Rectal smooth muscle tissue (tissue), 1 donor: Measurements from ENCODE around the gene LDHB.
A peak's percentile ranks its signal among the peaks of the same experiment; 100 is the strongest.

Experiments
- H3K27ac ChIP-seq: one replicate; pipeline ENCODE4 v1.7.0; 2013; ENCODE audit warnings: low read depth, low read length, inconsistent platforms
- H3K27me3 ChIP-seq: one replicate; pipeline ENCODE4 v1.7.0; 2013; ENCODE audit warnings: low read length; ENCODE audit not compliant: control insufficient read depth, insufficient read depth
- H3K36me3 ChIP-seq: one replicate; pipeline ENCODE4 v1.7.0; 2013; ENCODE audit warnings: low read length; ENCODE audit not compliant: control insufficient read depth, insufficient read depth
- H3K4me1 ChIP-seq: one replicate; pipeline ENCODE4 v1.7.0; 2013; ENCODE audit warnings: low read length; ENCODE audit not compliant: control insufficient read depth, insufficient read depth
- H3K4me3 ChIP-seq: one replicate; pipeline ENCODE4 v1.7.0; 2013; ENCODE audit warnings: low read length
- H3K9ac ChIP-seq: one replicate; pipeline ENCODE4 v1.7.0; 2013; ENCODE audit warnings: low read length

LDHB gene

DNA sequence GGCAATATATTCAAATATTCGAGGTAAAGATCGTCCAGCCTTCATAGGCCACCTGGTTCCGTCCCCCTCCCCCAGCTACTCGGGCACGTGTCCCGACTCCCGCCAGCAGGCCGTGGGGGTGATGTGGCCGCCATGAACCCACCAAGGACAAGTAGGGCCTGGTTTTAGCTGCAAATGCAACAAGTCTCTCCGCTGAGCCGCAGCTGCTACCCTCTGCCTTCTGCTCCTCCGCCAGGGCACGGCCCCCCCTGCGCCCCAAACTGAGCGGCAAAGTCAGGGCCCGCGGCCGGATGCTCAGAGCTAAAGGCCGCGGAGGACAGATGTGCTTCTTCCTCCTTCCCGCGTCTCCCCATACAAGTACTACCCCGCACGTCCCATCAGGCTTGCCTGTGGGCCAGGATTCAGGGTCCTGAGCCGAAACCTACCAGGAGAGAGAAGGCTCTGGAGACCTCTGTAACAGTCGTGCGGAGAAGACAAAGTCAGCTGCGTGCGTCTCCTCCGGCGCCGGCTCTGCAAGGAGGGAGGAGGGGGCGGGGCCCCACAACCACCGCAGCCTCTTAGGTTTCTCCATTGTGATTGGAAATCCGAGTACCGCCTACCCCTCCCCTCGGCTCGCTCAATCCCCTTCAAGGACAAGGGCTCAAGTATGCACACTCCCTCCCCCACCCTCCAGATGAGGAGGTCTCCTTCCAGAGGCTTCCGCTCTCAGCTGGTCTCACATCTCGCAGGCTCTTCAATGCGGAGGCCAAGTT lies at the start of gene LDHB:
Gene LDHB (minus strand): TSS at position 517 of the 752 bp plus-strand sequence. CDS start 3,171 bp downstream, outside the sequence.
- Histone ChIP-seq H3K9ac (peak within 1 kb of the TSS; percentile 43), H3K4me1 (peaks cover 6% of the 10 kb centered on the region), H3K4me3 (peak within 1 kb of the TSS; percentile 76), H3K36me3 (peaks cover 6% of the 10 kb centered on the region), H3K27ac (peak within 1 kb of the TSS; percentile 86), H3K27me3 (no peaks in the 10 kb centered on the region)

DNA sequence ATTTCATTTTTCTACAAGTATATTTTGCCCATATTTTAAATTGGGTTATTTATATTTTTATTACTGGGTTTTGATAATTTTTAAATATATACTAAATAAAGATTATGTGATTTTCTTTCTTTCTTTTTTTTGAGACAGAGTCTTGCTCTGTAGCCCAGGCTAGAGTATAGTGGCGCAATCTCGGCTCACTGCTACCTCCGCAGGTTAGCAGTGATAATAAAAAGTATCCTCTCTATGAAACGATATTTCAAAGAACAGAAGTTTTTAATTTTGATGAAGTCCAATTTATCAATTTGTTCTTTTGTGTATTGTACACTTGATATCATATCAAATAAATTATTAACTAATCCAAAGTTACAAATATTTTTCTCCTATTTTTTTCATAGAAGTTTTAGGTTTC lies 47.2 kb upstream of the LDHB start:
- H3K9ac ChIP-seq: no peak overlapping the region
- no peaks in the 10 kb centered on the region for H3K4me1 ChIP-seq
- H3K27me3 ChIP-seq: no peaks in the 10 kb centered on the region
- no peaks in the 10 kb centered on the region for H3K36me3 ChIP-seq
- H3K27ac ChIP-seq: no peak overlapping the region
- no peak overlapping the region for H3K4me3 ChIP-seq

DNA sequence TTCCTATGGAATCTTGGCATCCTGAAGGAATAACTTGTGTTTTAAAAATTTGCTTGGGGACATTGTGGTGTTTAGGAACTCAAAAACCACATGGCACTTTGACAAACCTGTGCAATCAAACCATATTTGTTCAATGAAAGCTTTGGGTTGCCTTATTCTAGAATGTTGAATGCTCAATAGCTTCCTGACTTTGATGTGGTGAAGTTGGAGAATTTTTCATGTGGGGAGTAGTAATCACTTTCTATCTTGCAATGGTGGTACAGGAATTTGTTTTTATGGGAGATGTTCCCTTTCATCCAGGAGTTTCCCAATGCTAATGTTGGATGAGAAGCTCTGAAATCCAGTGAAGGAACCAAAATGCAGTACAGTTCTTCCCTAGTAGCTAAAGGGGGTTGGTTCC lies 42.2 kb upstream of the LDHB start:
- Histone ChIP-seq H3K4me3 (no peak overlapping the region), H3K36me3 (no peaks in the 10 kb centered on the region), H3K27ac (no peak overlapping the region), H3K9ac (no peak overlapping the region), H3K4me1 (no peaks in the 10 kb centered on the region), H3K27me3 (no peaks in the 10 kb centered on the region)

DNA sequence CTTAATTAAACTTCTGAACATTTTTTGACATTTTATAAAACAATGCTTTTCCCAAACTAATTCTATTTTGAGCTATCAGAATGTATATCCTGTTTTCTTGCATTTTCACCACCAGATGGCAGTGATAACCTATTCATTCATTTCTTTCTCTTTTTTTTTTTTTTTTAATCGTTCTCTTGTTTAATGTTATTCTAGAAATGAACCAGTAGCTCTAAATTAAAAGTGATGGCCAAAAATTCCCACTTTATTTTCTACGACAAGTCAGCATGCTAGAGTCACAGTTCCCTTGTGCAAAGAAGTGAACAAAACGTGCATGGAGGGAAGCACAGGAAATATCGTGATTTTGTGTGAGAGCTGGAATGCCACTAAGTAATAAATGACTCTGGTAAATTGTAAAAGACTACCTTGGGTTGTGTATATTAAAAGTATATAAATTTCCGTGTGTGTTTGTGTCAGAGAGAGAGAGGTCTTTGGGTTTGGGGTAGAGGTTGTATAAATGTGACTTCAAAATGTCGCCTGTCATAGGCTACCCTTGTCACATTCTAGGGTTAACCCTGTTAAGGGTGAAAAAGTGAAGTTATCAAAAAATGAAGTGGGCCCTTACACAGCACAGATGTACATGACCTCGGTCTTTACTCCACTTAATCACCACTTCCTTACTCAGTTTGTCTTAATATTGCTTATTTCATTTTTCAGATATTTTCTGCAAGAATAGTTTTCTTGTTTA lies 40.4 kb upstream of the LDHB start:
- no peaks in the 10 kb centered on the region for H3K27me3 ChIP-seq
- no peaks in the 10 kb centered on the region for H3K36me3 ChIP-seq
- H3K27ac ChIP-seq: no peak overlapping the region
- H3K4me3 ChIP-seq: peak overlapping the region; percentile 50
- H3K4me1 ChIP-seq: no peaks in the 10 kb centered on the region
- H3K9ac ChIP-seq: no peak overlapping the region

DNA sequence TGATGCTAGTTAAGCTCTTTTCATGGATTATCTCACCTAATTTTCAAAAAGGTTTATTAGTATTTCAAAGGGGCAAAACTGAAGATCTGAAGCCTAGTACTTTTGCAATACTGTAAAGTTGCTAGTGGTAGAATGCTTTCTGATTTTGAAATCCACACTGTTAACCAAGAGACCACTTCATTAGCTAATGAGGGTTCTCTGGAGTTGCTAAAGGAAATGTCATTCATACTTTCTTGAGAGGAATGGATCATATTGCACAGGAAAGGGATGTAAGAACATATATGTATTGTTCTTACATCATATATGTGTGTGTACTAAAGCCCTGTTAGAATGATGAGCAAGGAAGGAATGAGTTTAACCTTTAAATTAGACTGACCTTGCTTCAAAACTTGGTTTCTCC lies 39.0 kb upstream of the LDHB start:
- no peak overlapping the region for H3K4me3 ChIP-seq
- H3K27ac ChIP-seq: no peak overlapping the region
- no peaks in the 10 kb centered on the region for H3K27me3 ChIP-seq
- no peak overlapping the region for H3K9ac ChIP-seq
- no peaks in the 10 kb centered on the region for H3K36me3 ChIP-seq
- no peaks in the 10 kb centered on the region for H3K4me1 ChIP-seq

DNA sequence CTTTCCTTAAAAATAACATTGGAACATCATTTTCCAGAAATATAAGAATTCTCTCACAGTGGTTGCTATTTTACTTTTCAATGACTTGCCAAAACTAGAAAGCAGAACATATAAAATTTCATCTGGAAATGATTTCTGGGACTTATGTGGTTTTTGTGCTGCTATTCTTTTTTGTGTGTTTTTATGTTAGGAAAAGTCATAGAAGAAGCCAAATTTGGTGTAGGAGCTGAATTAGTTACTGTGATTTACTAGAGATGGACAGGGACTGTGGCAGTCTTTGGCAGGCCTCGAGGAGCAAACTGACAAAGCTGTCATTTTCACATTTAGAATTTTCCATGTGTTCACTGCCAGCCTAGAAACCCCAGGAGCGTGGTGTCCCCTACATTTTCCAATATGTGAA lies 38.3 kb upstream of the LDHB start:
- Histone ChIP-seq H3K27me3 (no peaks in the 10 kb centered on the region), H3K9ac (no peak overlapping the region), H3K27ac (no peak overlapping the region), H3K4me1 (no peaks in the 10 kb centered on the region), H3K4me3 (no peak overlapping the region), H3K36me3 (no peaks in the 10 kb centered on the region)

DNA sequence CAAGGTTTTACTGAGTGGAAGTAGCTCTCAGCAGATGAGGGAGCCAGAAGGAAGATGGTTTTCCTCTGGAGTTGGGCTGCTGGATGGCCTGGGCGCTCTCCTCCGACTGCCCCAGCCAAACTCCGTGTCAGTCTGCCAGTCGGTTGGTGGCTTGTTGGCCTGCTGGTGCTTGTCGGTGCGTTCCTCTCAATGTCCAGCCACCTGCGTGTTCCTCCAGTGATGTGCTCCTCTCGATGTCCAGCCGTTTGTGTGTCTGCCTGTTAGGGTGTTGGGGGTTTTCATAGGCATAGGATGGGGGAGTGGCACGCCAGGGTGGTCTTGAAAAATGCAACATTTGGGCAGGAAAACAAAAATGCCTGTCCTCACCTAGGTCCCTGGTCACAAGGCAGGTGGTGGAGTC lies 37.0 kb upstream of the LDHB start:
- Histone ChIP-seq H3K27me3 (no peaks in the 10 kb centered on the region), H3K9ac (no peak overlapping the region), H3K27ac (no peak overlapping the region), H3K36me3 (no peaks in the 10 kb centered on the region), H3K4me3 (no peak overlapping the region), H3K4me1 (no peaks in the 10 kb centered on the region)

DNA sequence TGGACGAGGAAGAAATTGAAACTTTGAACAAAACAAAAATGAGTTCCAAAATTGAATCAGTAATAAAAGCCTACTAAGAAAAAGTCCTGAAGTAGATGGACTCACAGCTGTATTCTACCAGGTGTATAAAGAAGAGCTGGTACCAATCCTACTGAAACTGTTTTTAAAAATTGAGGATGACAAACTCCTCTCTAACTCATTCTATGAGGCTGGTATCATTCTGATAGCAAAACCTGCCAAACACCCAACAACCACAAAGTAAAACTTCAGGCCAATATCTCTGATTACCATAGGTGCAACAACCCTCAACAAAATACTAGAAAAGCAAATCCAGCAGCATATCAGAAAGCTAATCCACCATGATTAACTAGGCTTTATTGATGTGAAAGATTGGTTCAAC lies 33.9 kb upstream of the LDHB start:
- Histone ChIP-seq H3K27me3 (no peaks in the 10 kb centered on the region), H3K27ac (no peak overlapping the region), H3K4me3 (no peak overlapping the region), H3K4me1 (no peaks in the 10 kb centered on the region), H3K9ac (no peak overlapping the region), H3K36me3 (no peaks in the 10 kb centered on the region)

DNA sequence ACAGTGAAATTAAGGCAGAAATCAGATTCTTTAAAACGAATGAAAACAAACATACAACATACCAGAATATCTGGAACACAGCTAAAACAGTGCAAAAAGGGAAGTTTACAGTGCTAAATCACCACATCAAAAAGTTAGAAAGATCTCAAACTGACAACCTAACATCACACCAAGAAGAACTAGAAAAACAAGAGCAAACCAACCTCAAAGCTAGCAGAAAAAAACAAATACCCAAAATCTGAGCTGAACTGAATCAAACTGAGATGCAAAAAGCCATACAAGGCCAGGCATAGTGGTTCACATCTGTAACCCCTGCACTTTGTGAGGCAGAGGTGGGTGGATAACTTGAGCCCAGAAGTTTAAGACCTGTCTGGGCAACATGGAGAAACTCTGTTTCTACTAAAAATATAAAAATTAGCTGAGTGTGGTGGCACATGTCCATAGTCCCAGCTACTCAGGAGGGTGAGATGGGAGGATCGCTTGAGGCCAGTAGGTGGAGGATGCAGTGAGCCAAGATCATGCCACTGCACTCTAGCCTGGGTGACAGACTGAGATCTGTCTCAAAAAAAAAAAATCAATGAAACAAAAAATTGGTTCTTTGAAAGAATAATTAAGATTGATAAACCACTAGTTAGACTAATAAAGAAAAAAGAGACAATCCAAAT lies 33.2 kb upstream of the LDHB start:
- no peaks in the 10 kb centered on the region for H3K4me1 ChIP-seq

DNA sequence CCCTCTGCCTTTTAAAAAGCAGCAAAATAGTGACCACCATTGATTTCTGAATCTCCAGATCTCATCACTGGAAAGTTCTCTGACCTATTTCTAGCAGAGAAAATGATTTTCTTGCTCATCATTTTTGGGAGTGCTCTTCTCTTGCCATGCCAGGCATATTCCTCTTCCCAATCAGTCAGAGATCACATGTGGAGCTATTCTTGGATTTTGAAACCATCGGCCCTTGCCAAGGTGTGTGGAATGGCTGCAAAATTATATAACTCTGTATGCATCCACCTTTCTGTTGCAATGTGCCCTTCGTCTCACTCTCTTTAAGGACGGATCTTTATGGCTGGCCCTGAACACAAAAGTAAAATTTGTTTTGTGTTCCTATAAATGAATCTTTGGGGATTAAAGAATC lies 25.5 kb upstream of the LDHB start:
- peaks cover 2% of the 10 kb centered on the region for H3K4me1 ChIP-seq
- H3K9ac ChIP-seq: no peak overlapping the region
- H3K27me3 ChIP-seq: no peaks in the 10 kb centered on the region
- no peaks in the 10 kb centered on the region for H3K36me3 ChIP-seq
- no peak overlapping the region for H3K4me3 ChIP-seq
- H3K27ac ChIP-seq: no peak overlapping the region

More for the DNA sequence above, 33.2 kb upstream of the LDHB start:
- Histone ChIP-seq H3K9ac (no peak overlapping the region), H3K27ac (no peak overlapping the region), H3K27me3 (no peaks in the 10 kb centered on the region), H3K36me3 (no peaks in the 10 kb centered on the region), H3K4me3 (no peak overlapping the region)

DNA sequence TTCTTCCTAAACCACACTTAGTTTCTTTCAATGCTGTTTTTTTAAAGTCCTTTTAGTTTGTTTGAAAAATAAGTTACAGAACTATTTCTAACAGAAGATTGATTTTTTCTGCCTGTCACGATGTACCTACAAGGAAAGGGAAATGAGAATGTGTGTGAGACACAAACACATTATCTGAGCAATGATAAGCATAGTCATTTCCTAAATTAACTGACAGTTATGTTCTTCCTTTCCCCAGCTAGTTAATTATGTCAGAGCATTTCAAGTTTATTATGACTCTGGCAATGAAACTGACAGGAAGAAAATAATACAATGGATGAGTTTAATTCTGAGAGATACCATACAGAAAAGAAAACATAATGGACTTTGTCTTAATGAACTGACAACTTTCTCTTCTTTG lies 21.3 kb upstream of the LDHB start:
- Histone ChIP-seq H3K9ac (no peak overlapping the region), H3K27me3 (no peaks in the 10 kb centered on the region), H3K4me3 (no peak overlapping the region), H3K36me3 (no peaks in the 10 kb centered on the region), H3K4me1 (peaks cover 2% of the 10 kb centered on the region), H3K27ac (no peak overlapping the region)

DNA sequence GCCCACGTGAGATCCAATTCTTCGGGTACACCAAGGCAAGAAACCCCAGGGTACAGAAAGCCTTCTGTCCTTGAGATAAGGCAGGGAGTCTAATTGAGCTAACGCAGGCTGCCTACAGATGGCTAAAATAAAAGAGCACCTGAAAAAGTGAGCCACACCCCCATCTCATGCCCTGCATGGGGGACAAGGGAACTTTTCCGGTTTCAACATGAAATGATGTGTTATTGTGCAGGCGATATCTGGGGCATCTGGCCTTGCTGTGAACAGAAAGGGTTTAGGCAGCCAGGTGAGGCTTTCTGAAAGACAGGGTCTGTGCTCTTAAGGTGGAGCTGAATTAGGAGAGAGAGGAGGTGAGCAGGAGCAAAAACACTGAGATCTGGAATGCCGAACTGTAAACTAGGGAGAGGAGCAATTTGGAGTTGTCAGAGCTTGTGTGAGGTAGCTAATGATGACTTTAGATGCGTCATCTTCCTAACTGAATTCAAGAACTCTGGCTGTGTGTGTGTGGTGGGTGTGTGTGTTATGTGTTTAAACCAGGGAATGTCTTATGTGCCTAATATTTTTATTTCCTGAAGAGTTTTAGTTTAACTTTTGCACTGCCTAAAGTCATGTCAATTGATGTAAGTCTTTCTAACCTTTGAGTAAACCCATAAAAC lies 20.1 kb upstream of the LDHB start:
- Histone ChIP-seq H3K4me3 (no peak overlapping the region), H3K27me3 (no peaks in the 10 kb centered on the region), H3K27ac (no peak overlapping the region), H3K9ac (no peak overlapping the region), H3K4me1 (peaks cover 2% of the 10 kb centered on the region), H3K36me3 (no peaks in the 10 kb centered on the region)
